ENCODE results near the gene STXBP6.

Gene STXBP6

DNA sequence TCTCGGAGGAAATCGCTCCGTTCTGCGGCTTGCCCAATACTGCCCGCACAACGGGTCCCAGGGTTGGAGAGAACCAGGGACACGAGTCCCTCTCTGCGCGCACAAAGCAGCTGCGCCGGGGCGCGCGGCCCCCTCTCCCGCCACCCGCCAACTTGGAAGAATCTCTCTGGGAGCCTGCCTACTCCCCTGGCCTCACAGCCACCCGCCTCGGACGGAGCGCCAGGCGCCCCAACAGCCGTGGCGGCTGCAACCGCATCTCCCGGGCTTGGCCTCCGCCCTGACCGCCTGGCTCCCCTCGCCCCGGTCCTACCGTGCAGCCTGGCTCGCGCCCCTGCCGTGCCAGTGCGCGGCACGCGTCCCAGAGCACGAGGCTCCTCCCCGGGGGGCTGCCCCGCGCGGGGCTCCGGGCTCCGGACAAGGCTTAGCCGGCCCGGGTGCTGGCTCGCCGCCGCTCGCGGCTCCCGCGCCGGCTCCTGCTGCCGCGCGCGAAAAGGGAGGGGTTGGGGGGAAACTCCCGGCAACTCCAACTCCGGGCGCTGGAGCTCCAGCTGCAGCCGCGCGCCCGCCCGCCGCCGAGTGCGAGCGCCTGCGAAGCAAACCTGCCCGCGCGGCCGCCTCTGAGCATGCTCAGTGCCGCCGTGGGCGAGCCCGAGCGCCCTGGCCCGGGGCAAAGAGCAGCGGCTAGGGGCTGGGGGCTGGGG, at the start of gene STXBP6:
Gene STXBP6 (minus strand): TSS at position 580 of the 701 bp plus-strand sequence. CDS start 75,329 bp downstream, outside the sequence.
- no peak for DNase-seq

DNA sequence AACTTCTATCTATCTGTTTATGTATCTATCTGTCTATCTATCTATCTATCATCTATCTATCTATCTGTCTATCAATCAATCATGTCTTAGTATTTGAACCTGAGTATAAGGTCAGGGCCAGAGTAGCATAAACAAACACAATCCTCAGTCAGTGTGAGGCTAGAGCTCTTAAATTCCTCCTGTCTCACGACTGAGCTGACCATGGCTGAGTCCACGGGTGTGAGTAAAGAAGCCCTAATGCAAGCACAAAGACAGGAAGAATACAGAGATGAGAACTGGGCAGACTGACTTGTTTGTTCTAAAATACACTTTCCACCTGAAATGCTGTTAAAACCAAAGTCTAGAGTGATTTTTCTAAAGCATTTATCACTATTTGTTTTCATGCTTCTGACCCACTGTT, 47.2 kb upstream of the STXBP6 start:
- DNase-seq: no peak

DNA sequence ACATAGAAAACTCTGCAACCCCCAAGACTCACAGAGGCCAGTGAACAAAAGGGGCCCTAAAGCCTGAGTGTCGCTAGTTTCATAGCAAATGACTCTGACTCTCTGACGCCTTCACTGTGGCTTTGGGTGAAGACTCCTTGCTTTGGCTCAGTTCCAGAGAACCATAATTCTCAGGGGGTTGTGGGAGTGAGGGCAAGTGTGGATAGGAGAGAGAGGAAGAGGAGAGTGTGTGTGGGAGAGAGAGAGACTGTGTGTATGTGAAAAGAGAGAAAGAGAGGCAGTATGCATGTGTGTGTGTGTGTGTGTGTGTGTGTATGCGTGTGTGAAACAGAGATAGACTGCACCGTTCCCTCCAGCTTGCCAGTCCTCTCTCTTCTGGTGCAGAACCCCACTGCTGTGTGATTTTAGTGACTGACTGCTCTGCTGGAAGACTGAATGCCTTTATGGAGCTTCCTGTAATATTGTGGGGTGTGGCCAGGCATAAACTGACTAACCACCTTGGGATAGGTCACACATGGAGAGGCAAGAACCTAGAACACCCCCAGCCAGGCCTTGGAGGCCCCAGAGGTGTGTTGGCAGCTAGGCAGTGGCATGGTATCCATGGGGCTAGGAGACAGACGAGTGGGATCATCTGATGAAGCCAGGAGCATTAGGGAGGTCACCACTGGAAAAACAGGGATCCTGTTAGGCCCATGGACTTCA, 45.9 kb upstream of the STXBP6 start:
- no peak for DNase-seq

DNA sequence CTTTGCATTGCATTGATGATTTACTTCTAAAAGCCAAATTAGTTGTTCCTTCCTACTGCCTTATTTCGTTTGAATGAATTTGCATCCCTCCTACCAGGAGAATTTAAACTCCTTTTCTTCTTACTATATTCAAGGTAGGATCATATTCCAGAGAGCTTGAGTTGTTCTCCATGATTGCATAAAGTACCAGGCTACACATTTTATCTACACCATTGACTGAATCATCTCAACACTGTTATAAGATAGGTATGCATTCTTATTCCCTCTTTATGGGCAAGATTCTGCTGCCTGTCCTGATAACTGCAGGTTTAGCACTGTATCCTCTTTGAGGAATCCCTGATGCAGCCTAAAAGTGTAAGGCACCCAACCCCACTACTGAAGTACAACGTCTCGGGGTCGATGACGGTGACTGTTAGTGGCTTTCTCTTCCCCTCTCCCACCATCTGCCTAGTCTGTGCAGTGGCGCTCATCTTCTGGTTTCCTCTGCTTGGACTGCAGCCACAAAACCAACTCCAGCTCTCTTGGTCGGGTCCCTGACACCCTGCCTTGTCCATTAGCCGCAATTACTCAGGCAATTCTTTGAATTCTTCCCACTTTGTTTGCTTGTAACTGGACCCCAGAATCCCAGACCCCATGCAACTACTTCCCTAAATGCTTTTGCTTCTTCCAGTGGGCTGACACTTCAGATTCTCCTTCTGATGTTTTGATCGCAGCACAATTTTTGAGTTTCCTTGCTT, 44.4 kb upstream of the STXBP6 start:
- no peak for DNase-seq

DNA sequence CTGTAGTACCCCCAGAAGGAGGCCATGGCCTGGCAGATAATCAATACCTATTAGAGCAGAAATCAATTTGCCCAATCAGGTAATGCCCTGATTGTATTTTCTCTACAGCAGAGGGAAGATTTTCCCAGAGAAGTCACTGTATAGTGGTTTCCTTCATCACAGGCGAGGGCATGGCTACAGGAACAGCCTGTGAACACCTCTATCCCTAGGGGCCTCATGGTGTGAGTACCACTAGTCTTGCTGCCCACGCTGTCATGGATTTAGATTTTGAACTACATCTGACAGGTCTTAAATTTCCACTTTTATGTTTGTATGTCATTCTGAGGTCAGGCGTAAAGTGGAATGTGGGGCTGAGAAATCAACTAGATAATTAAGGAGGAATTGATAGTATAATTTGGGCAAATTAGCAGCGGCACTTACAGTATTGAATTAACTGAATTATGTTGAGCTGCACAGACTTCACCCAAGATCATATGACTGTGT, 42.4 kb upstream of the STXBP6 start:
- no peak for DNase-seq

DNA sequence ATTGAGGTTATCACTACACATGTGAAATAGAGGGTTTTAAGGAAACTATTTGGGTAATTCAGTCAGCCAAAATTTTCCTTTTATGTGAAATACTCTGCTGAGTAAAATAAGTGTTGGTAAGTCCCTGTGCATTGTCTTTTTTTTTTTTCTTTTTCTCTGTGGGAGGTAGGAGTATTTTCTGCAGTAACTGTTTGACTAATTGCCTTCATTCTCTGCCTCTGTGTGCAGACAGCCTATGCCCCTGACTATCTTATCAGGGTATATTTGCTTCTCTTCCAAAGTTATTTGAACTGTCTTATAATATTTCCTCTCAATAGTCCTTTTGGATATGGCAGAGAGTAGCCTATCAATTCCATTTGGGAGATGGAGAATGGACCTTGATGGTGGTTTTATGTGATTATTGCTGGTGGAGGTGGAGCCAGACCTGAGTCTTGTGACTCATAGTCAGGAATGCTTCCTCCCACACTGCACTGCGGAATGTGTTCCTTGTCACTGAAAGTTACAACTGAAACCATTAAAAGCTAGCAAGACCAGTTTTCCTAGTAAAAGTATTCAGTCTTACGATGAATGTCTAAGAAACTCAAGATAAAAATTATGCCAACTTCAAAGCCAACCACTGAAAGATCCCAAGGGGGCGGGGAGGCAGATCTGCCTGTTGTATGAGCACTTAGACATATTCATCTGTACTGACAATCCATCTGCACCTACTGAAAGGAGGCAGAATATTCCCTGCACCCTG, 40.9 kb upstream of the STXBP6 start:
- DNase-seq: no peak

DNA sequence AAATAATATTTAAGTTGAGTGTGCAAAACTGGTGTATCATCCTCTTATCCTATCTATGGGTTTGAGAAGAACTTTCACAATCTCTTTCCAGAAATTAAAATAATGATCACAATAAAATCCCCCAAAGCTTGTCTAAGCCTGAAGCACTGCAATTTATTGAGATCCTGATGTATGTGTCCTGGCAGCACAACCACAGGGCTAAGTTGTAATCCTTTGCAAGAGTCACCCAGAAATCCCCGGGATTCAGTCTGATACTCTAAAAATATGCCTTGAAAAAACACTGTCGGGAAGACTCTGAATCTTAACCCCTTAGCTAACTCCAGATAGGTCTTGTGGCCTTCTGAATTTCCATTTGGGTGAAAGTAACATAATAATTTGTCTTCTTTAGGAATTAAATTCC, 40.3 kb upstream of the STXBP6 start:
- no peak for DNase-seq

DNA sequence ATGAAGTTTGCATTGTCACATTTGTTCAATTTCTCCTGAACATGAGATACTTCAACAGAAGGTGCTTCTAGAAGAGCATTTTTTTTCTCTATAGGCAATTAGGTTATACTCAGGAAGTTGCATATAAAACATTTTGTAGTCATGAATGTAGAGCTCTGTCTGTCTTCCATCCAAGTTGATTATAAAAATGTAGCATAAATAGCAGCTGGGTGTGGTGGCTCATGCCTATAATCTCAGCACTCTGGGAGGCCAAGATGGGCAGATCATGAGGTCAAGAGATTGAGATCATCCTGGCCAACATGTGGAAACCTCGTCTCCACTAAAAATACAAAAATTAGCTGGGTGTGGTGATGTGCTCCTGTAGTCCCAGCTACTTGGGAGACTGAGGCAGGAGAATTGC, 39.5 kb upstream of the STXBP6 start:
- no peak for DNase-seq

DNA sequence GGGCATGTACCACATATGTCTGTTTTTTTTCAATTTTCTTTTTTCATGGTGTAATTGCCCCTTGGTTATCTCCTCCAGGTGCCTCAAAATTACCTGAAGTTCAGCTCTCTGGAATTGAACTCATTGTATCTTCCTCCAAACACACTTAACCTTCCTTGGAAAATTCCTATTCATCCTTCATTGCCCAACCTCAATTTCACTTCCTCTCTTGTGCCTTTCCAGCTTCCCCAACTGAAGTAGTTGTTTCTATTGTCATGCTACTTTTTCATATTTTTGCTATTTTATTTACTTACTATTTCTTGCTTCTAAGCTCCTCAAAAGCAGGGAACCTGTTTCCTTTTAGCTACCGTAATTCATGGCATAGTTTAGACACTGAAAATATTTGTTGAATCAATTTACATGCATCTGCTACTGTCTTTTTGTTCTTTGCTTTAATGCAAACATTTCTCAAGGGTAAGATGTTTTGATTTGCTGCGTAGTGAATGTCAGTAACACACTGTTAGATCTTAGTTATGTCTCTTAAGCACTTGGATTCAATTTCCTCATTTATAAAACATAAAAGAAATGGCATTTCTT, 37.0 kb upstream of the STXBP6 start:
- no peak for DNase-seq

DNA sequence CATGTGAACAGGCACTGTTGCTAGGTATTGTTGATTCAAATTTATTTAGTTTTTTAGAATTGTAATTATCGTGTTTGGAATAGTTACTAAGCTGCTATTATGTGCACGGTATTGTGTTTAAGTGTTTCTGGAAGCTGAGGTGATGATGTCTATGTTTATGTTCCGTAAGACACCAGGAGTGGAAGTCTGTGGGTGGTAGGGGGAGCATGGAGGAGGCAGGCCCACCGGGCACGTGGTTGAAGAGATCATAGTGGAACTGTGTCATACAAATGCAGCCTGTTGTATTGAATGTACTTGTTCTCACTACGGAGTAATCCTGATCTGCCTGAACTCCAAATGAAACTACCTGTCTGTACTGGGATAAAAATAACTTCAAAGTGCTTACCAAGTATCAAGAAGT, 36.1 kb upstream of the STXBP6 start:
- DNase-seq: no peak

DNA sequence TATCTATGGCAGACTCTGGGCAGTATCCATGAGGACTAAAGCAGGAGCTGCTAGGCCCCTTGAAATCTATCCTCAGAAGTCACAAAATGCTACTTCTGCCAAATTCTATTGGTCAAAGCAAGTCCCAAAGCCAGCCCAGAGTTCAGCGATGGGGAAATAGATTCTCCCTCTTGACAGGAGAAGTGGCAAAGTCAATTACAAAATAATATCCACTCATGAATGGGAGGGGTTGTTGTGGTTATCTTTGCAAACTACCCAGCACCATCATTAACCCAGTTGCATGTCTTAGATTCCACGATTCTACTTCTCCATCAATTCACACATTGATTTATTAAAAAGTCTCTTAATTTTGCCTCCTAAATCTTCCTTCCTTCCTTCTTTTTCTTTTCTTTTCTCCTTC, 30.7 kb upstream of the STXBP6 start:
- no peak for DNase-seq

DNA sequence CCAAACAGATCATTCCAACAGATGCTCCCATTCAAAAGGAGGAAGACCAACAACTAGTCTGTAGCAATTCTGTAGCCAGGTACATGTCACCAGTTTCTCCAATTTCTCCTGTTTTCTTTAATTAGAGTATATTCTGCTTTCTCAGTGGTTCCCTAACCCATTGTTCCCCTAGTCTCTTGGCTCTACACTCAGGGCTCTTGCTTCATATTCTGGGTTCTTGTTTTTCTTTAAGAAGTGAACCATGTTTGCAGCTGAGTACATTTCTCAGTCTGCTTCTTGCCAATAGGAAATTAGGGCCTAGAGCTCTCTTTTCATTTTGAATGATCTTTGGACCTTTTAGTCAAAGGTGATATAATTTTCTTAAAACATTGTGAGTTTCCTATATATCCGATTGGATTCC, 29.4 kb upstream of the STXBP6 start:
- DNase-seq: no peak

DNA sequence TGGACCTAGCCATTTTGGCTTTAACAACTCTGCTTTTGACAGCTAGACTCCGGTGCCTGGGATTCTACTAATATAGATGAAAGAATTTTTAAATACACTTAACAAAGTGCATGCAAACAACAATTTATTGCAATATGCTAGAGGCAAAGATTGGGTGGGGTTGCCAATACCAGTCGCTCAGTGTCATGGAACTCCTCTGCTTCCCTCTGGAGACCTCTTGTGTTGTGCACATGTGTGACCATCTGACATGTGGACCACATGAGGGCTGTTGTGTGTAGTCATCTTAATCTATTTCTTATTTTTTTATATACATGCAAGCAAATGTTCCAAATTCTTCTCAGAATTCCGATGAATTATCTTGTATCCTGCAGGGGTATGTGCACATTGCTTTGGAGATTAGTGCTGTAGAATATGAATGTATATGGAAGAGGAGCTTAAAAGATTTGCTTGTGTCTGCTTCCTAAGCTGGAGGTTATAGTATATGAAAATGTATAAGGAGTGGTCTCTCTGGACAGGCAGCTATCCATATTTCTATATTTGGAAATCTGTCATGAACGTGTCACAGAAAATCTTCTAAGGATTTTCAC, 24.2 kb upstream of the STXBP6 start:
- no peak for DNase-seq

DNA sequence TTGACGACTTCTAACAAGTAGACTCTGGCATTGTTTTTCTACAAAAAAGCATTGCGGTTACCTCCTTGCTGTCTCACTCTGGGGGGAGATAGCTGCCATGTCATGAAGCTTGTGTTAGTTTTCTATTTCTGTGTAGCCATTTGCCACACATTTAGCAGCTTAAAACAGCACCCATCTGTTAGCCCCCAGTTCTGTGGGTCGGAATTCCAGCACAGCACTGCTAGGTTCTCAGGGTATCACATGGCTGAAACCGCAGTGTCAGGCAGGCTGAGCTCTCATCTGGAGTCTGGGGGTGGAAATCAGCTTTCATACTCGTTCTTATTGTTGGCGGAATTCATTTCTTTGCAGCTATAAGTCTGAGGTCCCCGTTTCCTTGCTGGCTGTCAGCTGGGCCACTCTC, 19.9 kb upstream of the STXBP6 start:
- DNase-seq: no peak

DNA sequence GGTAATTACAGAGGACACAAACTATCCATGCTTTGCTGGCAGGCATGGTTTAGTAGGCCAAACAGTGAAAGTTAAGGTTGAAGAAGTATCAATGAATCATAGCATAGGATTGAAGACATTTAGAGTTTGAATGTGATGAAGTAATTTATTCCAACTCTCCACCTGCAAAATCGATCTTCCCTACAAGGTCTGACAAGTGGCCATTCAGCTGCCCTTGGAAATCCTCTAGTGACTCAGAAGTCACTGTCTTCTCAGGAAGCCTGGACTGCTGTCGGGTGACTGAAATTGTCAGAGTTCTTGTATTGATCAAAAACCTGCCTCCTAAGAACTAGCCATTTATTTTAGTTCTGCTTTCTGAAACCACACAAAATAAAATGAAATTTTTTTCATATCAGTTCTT, 17.7 kb upstream of the STXBP6 start:
- DNase-seq: no peak

DNA sequence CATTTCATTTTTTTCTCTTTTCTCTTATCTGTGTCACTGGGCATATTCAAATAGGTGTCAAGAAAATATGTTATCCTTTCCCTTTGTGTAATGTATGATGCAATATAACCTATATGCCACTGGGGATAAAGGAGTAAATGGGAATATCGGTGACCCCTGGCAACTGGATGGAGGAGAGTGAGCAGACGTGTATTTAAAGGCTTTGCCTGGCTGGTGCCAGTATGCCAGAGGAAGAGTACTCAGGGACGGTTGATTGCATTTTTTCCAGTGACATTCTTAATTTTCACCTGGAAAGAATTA, 12.0 kb upstream of the STXBP6 start:
- DNase-seq: no peak

DNA sequence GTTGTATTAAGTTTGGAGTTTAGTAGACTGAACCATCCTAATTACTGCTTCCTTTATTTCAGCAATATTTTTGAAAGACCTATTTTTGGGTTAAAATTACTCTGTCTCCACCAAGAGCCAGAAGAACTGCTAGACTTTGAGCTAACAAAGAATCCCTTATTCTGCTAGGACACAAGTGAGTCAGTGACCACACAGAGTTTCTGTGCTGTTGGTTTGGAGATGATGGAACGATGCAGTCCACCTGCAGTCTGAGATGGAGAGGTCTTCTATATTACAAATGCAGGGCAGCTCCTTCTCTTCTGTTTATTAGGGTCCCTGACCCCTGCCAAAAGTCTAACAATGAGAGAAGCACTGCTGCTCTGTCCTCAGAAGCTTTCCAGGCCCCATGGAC, 6.7 kb upstream of the STXBP6 start:
- no peak for DNase-seq

DNA sequence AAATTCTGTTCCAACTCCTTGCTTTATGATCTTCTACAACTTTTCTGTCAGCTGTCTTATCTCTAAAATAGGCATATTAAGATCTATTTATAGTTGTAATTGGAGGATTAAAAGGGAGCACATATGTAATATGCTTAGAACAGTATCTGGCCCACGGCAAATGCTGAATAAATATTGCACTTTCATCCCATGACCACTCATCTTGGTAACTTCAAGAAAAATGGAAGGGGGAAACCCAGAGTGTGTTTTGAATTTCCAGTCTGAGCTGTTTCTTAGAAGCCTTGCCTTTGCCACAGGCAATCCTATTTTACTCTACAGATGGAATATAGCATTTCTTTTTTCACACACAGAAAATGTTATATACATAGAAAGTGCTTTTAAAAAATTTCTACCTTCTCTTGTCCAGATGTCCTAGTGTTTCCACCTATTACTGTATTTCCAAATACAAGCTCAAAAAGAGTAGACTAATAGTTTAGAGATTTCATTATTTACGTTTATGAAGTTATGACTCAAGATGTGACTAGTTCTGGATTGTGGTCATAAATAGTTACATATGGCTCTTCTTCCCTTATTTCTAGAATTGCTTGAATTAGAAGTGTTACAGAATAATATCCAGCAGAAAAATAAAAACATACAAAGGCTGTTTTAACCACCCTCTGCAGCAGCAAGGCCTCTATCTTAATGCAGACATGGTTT, 6.2 kb upstream of the STXBP6 start:
- DNase-seq: no peak

DNA sequence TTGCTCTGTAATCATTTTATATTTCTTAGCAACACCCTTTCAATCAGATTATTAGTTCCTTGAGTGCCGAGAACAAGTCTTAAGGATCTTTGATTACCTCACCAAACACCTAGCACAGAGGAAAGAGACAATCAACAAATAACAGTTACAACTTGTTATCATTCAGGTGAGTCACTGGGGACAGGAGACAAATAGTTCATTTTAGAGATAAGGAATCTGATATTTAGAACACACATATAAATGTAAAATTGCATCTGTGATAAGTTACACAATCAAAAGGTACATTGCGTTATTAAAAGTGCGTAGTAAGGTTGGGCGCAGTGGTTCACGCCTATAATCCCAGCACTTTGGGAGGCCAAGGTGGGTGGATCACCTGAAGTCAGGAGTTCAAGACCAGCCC, 5.1 kb upstream of the STXBP6 start:
- DNase-seq: no peak

DNA sequence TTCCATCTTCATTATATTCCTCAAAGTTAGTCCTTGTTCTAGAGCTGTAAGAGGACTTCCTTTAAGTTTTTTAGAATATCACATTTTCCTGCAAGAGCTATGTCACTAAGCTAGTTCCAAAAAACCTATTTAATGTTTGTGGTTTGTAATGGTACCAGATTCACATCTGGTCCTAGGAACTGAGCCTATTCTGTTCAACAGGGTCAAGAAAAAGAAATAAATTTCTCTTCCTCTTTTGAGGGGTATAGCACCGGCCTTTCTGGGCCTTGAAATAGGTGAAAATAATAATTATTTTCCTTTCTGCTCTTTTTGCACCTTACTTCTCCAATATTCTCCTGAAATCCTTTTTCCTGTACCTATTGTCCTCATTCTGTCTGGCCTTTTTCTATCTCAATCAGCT, 3.6 kb upstream of the STXBP6 start:
- no peak for DNase-seq

DNA sequence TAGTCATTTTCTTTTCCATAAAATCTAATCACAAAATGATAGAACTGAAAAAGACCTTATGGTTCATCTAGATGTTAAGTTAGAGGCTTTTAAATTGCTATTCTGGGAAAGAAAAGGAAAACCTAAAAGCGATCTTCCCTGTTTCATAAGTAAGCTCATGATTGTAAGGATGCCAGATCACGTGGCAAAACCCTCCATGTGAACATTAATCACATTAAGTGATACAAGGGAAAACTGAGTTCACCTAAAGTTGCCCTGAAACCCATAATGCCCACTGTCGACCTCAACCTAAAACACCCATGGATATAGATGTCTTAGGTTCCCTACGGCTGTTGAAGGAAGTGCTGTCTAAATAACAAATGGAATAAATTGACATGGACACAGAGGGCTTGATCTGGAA, 3.0 kb upstream of the STXBP6 start:
- DNase-seq: no peak

DNA sequence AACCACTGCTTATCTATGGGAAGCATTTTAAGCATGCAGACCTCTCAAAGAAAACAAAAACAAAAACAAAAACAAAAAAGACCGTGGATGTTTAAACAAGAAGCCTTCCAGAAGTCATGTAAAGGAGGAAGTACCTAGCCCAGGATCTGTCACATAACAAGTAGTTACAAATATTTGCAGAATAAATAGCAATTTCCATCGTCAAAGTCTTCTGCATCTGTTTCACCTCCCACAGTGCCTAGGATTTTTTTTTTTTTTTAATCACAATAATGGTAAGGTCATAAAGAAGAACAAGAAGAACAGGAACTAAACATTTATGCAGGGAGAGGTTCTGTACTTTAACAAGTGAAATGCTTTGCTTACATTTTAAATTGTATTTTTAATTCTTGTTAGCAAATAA, 2.4 kb upstream of the STXBP6 start:
- no peak for DNase-seq

Measured in activated CD4-positive, CD25-positive, alpha-beta regulatory T cell treated with anti-CD3 and anti-CD28 coated beads, Interleukin-2, amount 50 U/mL, for 72 hours (primary cell).